HG02943 (cell line): ENCODE measurements around the gene STX16.

Source experiments
- ATAC-seq: cut with Tn5 transposase; IDR thresholded peaks from one replicate; pipeline ENCODE4 v1.9.1; 2021; ENCODE audit warnings: mild to moderate bottlenecking, low read depth, moderate library complexity; ENCODE audit not compliant: unreplicated experiment

The STX16 gene

GRCh38 chr20:58618351-58619076, 32.6 kb upstream of the STX16 start:
- no peak for ATAC-seq

- ATAC-seq, result no peak
Observed at GRCh38 chr20:58619077-58619863, 31.8 kb upstream of the STX16 start.

- ATAC-seq, result no peak
Observed at GRCh38 chr20:58619864-58620431, 31.1 kb upstream of the STX16 start.

GRCh38 chr20:58621906-58622548, 29.1 kb upstream of the STX16 start:
- ATAC-seq, result no peak

- no peak for ATAC-seq
Observed at GRCh38 chr20:58622671-58623578, 28.2 kb upstream of the STX16 start.

GRCh38 chr20:58623579-58624473, 27.3 kb upstream of the STX16 start:
- no peak for ATAC-seq

GRCh38 chr20:58624687-58625086, 26.4 kb upstream of the STX16 start:
- ATAC-seq, result no peak

- ATAC-seq, result no peak
Observed at GRCh38 chr20:58625585-58625984, 25.5 kb upstream of the STX16 start.

GRCh38 chr20:58626051-58626450, 25.0 kb upstream of the STX16 start:
- no peak for ATAC-seq

GRCh38 chr20:58627212-58628072, 23.6 kb upstream of the STX16 start:
- ATAC-seq, result no peak

GRCh38 chr20:58628491-58629214, 22.4 kb upstream of the STX16 start:
- no peak for ATAC-seq

- ATAC-seq, result no peak
Observed at GRCh38 chr20:58629215-58629580, 21.9 kb upstream of the STX16 start.

- no peak for ATAC-seq
Observed at GRCh38 chr20:58630063-58630462, 21.0 kb upstream of the STX16 start.

- ATAC-seq, result no peak
Observed at GRCh38 chr20:58633161-58634053, 17.7 kb upstream of the STX16 start.

GRCh38 chr20:58634059-58634458, 17.0 kb upstream of the STX16 start:
- no peak for ATAC-seq

- no peak for ATAC-seq
Observed at GRCh38 chr20:58634521-58635278, 16.4 kb upstream of the STX16 start.
